NCI-H2107 treated with DMSO at 0.1 percent for 48 hours (cell line): ENCODE data around the gene SPRN.

Experiments used
- DNase-seq: peaks from one replicate; lab custom pipeline; 2025; ENCODE audit not compliant: unreplicated experiment; lab: John Stamatoyannopoulos, UW

The SPRN gene

DNA sequence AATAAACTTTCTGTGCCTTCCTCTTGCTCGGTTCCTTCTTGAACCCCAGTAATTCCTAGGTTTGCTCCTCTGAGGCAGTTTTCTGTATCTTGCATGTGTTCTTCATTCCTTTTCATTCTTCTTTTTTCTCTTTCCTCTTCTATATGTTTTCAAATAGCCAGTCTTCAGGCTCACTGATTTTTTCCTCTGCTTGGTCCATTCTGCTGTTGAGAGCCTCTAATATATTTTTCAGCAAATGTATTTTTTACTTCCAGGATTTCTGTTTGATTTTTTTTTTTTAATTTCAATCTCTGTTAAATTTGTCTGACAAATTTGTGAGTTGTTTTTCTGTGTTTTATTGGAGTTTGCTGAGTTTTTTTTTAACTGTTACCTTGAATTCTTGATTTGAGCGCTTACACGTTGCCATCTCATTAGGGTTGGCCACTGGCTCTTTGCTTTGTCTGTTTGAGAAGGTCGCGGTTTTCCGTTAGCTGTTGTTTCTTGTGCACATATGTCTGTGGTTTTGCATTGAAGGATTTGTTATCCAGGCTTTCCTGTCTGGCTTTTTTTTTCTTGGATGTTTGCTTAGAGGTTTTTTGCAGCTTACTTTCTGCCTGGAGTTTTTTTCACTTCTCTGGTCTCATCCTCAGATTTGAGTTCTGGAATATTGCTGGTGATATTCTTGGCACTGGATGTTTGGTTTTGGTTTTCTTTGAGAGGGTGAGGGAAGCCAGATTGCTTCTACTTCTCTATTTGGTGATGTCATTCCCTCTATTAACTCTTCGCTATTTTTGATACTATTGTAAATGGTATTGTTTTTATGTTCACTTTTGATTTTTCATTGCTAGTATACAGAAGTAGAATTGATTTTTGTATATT, 12.7 kb downstream of the SPRN start:
- DNase-seq, result no peak

DNA sequence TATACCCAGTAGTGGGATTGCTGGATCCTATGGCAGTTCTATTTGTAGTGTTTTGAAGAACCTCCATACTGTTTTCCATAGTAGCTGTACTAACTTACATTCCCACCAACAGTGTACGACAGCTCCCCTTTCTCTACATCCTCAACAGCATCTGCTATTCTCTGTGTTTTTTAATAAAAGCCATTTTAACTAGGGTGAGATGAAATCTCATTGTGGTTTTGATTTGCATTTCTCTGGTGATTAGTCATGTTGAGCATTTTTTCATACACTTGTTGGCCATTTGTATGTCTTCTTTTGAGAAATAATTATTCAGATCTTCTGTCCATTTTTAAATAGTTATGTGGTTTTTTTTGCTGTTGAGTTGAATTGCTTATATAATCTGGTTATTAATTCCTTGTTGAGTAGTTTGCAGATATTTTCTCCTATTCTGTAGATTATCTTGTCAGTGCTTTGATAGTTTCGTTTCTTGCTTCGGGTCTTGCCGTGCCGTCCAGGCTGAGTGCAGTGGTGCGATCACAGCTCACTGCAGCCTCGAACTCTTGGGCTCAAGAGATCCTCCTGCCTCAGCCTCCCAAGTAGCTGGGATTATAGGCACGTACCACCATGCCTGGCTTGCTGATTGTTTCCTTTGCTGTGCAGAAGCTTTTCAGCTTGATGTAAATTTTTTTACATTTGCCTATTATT, 18.4 kb downstream of the SPRN start:
- no peak for DNase-seq

DNA sequence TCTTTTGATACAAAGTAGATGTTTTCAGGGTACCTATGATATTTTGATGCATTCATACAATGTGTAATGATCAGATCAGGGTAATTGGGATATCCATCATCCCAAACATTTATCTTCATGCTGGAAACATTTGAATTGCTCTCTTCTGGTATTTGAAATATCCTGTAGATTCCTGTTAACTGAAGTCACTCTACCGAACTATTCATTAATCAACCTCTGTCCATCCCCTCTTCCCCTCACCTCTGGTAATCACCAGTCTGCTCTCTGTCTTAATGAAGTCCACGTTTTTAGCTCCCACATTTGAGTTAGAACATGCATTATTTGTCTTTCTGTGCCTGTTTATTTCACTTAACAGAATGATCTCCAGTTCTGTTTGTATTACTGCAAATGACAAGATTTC, 19.2 kb downstream of the SPRN start:
- no peak for DNase-seq

DNA sequence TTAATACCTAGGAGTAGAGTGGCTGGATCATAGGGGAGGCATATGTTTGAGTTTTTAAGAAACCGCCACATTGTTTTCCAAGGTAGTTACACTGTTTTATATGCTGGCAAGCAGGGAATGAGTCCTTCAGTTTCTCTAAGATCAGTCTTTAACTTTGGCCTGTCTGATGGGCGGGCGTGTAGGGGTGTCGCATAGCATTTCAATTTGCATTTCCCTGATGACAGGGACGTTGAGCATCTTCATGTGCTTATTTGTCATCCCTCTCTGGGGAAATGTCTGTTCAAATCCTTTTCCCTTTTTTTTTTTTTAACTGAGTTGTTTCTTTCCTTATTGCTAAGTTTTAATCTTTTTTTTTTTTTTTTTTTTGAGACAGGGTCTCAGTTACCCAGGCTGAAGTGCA, 20.6 kb downstream of the SPRN start:
- DNase-seq, result no peak

DNA sequence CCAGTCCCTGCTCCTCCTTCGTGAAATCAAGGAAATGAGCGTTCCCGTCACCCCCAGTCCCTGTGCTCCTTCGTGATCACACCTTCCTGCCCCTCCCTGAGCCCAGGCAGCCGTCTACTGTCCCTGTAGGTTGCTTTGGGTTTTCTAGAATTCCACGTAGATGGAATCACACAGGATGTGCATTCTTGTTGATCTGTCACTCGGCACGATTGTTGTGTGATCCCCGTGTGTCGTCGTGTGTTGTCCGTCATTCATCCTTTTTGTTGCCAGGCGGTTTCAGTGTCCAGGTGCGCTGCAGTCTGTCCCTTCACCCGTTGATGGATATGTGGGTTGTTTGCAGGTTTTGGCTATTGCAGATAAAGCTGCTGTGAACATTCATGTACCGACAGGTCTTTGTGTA, 21.1 kb downstream of the SPRN start:
- no peak for DNase-seq

DNA sequence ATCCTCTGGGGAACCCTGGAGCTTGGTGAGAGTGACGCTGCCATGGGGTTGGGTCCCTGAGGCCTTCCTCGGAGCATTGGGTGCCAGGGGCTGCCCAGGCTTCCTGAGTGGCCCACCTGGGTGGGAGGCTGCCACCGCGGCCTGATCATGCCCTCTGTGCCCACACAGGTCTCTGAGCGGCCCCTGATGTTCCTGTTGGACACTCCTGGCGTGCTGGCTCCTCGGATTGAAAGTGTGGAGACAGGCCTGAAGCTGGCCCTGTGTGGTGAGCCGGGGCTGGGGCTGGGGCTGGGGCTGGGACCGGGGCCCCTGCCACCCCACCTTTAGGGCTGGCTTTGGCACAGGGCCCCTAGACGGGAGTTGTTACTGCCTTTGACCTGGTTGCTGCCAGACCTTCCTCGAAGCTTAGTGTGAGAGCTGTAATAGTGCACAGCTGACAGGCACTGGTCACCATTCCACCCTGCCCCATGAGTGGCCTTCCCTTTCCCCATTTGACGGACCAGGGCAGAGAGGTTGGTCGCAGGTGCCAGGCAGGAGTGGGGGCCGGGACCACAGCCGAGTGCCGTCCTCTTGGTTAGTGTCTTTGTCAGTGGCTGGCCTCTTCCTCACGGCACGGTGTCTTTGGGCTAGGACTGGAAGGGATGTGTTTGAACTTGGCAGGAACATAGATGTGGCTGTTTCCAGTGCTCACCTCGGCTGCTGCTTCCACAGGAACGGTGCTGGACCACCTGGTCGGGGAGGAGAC, 22.3 kb downstream of the SPRN start:
- no peak for DNase-seq

DNA sequence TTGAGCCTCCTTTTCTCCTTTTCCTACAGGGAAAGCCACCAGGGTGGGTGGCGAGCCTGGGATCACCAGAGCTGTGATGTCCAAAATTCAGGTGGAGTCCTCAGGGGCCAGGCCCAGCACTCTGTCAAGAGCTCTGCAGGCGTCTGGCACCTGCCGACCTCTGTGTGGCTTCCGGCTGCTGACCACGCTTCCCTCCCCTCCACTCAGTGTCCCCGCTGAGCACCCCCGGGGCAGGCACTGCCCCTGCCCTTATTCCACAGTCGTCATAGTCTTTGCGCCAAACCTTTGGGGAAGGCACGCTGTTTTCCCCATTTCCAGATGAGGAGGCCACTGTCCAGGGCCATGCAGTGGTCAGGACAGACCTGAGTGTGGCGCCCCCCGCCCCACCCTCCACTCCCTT, 22.9 kb downstream of the SPRN start:
- no peak for DNase-seq

DNA sequence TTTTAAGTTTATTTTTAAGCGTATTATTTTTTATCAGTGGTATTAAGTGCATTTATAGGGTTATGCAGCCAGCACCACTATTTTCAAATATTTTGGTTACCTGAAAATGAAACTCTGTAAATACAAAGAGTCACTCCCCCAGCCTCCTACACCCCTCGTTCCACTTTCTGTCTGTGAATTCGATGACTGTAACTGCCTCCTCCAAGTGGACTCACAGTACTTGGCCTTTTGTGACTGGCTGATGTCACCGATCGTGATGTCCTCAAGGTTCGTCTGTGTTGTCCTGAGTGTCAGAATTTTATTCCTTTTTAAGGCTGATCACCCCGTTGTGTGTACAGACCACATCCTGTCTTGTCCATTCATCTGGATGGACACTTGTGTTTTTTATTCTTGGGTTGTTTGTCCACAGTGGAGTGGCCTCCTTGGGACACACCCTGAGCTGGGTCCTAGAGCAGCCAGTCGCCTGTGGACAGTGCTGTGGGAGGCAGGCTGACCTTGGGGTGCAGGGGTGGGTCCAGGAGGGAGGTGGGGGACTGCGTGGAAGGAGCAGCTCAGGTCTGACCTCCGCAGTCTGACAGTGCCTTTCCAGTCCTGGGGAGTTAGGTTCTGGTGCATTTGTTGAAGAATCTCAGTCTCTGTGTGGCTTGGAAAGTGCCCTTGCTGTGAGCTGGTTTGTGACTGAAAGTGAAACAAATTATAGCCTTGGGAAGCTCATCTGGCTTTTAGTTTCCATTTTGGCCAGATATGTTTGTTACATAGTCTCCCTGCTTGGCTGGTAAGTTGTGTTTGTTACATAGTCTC, 23.6 kb downstream of the SPRN start:
- no peak for DNase-seq

DNA sequence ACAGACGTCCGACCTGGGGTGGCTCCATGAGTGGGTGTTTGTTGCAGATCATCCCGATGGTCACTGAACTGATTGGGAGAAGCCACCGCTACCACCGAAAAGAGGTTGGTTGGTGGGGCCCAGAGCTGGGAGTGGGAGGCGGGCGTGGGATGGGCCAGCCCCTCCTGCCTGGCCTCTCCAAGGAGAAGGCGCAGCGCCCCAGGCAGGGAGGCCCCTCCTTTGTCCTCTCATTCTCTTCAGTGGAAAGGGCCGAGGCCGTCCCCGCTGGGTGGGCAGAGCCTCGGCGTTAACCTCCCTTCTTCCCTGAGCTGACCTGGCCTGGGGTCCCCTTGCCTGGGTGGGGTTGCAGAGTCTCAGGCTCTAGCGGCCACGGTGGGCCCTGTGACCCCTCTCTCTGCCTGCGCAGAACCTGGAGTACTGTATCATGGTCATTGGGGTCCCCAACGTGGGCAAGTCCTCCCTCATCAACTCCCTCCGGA, 25.3 kb downstream of the SPRN start:
- DNase-seq, result no peak

DNA sequence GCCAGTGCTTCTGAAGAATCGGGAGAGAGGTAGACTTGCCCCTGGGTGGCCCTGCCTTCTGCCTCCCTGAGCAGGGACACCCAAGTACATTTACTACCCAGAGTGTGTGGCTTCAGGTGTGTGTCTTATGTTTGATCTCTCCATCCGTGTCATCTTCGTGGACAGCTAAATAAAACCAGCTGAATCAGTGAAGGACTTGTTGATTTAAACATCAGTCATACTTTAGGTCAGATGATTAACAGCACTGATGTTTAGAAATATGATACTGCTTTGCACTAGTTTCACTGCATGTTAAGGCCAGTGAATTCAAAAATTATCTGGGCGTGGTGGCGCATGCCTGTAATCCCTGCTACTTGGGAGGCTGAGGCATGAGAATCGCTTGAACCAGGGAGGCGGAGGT, 26.5 kb downstream of the SPRN start:
- no peak for DNase-seq

DNA sequence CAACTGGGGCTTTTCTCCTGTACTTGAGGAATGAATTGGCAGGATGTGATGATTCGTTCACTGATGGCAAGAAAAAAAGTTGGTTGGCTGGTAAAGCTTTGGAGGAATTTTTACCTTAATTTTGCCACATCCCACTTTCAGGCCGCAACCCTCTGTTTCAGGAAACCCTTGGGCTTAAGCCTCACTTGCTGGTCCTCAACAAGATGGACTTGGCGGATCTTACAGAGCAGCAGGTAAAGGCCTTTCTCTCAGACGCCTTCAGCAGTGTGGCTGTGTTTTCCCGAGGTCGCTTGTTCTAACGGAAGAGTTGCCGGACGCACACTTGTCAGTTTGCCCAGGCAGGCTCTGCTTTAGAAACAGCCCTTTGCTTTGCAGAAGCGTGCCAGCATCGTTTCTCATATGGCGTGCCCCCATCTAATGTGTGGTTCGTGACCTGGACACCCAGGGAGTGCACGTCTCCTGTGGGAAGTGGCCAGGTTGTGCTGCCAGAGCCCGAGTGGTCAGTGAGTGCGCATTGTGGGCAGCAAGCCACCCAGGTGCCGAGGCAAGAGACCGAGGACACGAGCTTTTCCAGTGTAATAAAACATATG, 28.3 kb downstream of the SPRN start:
- no peak for DNase-seq

DNA sequence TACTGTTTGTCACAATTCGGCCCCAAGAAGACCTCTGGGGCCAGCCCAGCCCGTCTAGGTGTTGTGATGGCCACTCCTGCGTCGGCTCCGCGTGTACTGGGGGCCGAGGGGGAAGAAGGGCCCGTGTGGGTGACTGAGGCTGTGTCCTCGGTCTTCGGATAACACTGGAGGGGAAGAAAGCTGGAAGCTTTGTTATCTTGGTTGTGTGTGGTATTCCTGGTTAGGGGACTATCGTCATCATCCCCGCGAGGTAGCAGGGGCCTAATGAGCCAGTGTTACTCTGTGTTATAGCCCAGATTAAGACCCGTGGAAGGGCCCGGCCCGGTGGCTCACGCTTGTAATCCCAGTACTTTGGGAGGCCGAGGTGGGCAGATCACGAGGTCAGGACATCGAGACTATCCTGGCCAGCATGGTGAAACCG, 29.6 kb downstream of the SPRN start:
- no peak for DNase-seq

DNA sequence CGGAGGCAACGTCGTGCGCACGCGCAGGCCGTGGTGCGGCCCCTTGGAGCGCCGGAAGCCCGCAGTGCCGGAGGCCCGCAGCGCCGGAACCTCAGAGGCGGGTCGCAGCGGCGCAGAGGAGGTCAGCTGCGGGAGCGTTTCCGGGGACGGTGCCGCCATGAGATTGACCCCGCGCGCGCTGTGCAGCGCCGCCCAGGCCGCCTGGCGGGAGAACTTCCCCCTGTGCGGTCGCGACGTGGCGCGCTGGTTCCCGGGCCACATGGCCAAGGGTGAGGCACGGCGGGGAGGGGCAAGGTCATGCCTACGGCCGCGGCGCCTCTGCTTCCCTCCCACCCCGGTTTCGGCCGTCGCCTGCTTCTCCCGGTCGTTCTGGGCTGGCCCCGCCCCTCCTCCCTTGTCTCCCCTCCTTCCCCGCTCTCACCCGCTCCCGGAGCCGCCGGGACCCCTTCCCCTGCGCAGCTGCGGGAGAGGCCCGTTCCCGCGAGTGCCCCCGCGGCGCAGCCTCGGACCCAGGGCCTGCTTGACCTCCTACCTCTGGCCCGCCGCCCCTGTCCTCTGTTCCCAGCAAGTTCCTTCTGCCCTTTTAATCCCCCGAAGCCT, 30.3 kb downstream of the SPRN start, which contains the start of gene MTG1:
Gene MTG1 (plus strand): TSS at position 94 of the 600 bp plus-strand sequence. CDS start 64 bp downstream, at position 158.
- DNase-seq, result peak; percentile 46

DNA sequence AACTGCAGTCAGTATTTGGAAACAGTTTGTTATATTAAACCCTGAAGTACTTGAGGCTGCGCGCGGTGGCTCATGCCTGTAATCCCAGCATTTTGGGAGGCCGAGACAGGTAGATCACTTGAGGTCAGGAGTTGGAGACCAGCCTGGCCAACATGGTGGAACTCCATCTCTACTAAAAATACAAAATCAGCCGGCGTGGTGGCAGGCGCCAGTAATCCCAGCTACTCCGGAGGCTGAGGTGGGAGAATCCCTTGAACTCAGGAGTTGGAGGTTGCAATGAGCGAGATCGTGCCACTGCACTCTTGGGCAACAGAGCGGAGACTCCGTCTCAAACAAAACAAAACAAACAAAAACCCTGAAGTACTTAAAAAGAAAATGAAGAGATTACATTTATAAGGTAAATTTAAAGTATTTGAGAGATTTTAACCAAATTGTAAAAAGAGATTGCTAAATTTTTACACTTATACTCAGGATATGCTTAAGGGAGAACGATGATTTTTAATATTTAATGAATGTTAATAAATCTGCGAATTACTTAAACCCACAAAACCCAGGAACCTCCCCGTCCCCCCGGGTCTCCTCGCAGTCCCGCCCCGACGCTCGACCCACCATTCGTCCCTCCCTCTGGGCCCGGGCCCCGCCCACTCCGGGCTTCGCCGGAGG, 30.9 kb downstream of the SPRN start:
- DNase-seq, result no peak

DNA sequence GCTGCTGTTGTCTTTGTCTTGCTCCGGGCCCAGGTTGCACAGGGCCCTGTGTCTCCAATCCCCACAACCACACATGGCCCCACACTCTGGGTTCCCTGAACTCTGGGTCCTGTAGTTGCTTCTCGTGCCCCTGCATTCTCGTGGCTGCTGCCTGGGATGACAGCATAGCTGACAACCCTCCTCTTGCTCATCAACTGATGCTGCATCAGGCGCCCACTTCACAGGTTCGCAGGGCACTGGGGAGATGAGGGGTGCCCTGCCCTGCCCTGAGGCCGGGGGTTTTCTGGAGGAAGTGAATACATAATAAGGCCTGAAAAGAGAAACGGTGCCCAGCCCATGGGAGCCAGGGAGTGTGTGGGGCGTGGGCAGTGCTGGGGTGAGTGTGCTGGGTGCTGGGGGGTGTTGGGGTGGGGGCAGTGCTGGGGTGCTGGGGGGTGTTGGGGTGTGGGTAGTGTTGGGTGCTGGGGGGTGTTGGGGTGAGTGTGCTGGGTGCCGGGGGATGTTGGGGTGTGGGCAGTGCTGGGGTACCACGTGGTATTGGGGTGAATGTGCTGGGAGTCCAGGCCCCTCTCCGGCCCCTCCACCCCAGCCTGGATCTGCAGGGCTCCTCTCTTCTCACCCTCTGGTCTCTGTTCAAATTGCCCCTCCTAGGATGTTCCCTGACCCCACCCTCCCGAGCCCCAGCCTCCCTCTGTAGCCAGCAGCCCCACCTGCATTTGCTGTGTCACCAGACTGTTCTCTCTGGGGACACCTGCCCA, 32.5 kb downstream of the SPRN start:
- no peak for DNase-seq

DNA sequence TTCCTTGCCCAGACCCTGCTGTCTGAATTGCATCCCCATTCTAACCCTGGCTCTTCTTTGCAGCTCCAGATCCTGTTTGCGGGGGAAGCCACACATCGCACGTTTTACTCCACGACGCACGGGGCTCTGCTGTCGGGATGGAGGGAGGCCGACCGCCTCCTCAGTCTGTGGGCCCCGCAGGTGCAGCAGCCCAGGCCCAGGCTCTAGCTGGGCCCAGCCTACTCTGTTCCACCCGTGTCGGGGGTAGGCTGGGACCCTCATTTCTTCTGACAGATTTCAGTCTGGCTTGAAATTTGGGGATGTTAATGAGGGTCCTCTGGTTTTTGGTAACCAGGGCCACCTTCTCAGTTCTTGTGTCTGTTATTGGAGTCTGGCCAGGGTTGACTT, 33.2 kb downstream of the SPRN start:
- DNase-seq, result no peak

DNA sequence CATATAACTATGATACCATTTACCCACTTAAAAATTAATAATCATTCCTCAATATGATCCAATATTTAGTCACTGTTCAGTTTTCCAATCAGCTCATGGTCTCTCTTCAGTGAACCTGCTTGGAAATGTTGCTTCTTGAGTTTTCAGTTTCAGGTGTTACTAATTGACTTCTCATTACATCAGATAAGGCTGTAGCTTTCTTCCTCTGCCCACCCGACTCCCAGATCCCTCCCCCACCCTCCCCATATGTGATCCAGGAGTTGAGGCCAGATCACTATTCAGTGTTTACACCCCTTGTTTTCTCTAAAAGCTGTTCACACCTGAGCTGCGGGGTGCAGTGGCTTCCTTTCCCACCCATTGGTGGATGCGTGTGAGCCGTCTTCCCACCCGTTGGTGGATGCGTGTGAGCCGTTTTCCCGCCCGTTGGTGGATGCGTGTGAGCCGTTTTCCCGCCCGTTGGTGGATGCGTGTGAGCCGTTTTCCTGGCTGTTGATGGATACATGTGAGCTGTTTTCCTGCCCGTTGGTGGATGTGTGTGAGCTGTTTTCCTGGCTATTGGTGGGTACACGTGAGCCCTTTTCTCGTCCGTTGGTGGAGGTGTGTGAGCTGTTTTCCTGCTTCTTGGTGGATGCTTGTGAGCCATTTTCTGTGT, 33.7 kb downstream of the SPRN start:
- DNase-seq, result no peak
